GM20000 (cell line): ENCODE data around the gene RNF225.
A peak's percentile ranks its signal among the peaks of the same experiment; 100 is the strongest.

ENCODE experiments used
- DNase-seq: peaks from one replicate; pipeline ENCODE4 v3.0.0; 2012; ENCODE audit warnings: low spot score
- TF ChIP-seq, protein P1 (sequence below): IDR thresholded peaks from 2 replicates; pipeline ENCODE4 v1.5.1; 2012; ENCODE audit warnings: mild to moderate bottlenecking, control low read depth; ENCODE audit errors: extremely low read depth, missing control alignments

RNF225 gene

DNA sequence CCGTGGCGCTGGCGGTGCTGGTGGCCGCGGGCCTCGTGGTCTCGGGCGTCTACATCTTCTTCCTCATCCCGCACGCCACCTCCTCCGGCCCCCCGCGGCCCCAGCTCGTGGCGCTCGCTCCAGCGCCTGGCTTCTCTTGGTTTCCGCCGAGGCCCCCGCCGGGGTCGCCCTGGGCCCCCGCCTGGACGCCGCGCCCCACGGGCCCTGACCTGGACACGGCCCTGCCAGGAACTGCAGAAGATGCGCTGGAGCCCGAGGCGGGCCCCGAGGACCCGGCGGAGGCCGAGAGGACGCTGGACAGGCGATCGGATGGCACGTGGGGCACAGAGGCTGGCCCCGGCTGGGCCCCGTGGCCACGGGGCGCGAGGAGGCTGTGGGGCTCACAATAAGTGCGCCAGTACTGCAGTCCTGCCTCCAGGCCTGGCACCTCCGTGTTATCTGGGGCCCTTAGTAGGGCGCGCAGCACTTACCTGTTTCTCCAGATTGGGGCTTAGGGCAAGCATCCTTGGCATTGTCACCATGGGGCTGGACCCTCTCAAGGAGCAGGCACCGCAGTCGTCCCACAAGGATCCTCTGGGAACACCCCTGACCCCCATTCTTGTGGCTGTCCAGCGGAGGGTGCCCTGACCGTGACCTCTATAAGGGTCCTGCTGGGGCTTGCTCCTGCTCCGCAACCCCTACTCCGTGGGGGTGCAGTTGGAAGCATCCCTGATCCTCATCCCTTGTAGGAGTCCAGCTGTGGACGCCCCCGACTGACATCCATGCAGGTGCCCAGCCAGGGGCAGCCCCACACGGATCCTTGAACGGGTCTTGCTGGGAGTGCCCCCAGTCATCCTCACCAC, 1.5 kb downstream of the RNF225 start:
- DNase-seq, result peak; percentile 18
- TF ChIP-seq, protein P1, sequence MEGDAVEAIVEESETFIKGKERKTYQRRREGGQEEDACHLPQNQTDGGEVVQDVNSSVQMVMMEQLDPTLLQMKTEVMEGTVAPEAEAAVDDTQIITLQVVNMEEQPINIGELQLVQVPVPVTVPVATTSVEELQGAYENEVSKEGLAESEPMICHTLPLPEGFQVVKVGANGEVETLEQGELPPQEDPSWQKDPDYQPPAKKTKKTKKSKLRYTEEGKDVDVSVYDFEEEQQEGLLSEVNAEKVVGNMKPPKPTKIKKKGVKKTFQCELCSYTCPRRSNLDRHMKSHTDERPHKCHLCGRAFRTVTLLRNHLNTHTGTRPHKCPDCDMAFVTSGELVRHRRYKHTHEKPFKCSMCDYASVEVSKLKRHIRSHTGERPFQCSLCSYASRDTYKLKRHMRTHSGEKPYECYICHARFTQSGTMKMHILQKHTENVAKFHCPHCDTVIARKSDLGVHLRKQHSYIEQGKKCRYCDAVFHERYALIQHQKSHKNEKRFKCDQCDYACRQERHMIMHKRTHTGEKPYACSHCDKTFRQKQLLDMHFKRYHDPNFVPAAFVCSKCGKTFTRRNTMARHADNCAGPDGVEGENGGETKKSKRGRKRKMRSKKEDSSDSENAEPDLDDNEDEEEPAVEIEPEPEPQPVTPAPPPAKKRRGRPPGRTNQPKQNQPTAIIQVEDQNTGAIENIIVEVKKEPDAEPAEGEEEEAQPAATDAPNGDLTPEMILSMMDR, result no peak

DNA sequence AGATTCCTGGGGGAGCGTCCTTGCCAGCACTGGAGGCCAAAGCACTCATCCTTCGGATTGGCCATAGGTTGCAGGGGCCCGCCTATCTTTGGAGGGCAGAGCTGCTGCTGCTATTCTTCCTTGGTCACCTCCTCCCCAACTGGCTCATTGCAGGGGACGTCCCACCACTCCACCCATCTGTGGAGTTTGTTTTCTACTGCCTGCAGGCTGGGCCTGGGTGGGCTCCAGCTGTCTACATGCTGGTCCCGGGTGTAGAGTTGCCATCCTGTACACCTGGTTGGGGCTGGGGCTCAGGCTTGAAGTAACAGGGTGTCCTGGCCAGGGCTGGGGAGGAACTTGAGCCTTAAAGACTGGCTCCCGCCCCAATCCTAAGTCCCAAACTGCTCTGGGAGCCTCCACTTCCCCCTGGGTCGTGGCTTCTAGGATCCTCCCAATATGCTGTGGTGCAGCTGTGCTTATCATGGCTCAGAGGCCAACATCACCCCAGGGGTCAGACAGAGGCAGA, 2.1 kb downstream of the RNF225 start:
- peak; percentile 23 for DNase-seq
- TF ChIP-seq, protein P1, result no peak

DNA sequence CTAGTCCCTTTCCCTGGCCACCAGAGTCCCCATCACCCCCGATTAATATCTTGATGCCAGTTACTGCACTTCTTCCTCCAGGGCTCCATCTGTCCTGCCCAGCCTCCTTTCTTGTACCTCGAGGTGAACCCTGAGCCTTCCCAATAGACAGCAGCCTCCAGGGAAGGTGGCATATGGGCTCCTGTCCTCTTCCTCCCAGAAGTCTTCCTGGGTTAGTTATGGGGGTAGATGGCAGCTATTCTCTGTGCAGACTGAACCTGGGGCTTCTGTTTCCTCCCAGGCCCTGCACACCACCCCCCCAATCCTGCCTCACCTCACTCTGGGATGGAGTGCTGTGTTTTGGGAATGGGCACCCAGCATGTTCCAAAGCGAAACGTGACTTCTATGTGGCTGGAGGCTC, 2.6 kb downstream of the RNF225 start:
- TF ChIP-seq, protein P1, result no peak
- no peak for DNase-seq

DNA sequence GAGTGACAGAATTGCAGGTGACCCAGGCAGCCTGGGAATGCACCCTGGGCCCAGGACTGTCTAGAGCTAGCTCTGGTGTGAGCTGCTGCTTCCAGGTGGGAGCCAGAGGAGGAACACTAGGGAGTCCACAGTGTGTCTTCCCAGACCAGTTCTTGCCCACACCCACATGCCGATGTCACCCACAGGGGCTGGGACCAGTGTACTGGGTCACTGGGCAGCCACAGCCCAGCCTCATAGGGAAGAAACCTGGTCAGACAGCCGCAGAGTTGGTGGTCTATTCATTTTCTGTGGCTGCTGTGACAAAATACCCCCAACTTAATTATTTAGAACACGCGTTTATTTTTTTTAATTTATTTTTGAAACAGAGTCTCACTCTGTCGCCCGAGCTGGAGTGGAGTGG, 3.1 kb downstream of the RNF225 start:
- DNase-seq, result no peak
- TF ChIP-seq, protein P1, result no peak

DNA sequence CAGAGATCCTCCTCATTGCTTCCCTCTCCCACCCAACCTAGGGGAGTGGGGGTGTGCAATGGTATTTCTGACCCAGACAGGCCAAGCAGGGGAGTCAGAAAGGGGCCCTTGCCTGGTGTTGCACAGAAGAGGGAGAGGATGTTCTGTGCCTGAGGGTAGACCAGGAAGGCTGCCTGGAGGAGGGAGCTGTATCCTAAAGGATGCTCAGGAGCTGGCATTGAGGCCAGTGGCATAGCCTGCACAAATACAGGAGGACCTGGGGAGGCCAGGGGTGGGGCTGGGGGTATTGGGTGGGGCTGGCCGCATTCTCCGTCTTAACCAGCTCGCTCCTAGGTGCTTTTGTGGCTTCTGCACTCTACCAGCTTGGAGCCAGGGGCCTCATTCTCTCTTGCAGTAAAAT, 4.4 kb downstream of the RNF225 start:
- no peak for DNase-seq
- TF ChIP-seq, protein P1, result no peak

DNA sequence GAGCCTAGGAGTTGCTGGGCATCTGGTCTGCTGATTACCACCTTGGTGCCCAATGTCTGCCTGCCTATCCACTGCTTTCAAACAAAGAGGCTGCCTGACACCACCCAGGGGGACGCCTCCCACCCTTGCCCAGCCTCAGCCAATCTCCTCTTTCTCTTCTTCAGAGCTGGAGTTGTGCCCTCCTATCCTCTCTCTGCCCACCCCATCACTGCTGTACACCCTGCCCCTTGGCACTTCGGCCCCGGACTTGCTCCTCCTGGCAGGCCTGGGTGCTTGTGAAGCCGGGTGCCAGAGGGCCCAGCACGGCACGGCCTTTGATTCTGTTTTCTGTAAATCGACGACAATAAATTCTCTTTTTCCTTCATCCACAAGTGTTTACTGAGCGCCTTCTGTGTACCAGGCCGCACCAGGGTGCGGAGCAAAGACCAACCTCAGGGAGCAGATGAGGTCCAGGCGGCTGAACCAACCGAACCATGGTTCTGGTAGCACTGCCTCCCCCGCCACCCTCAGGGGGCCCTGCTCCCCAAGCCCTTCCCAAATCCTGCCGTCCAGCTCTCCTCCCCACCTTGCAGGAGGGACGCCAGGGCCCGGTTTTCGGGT, 5.0 kb downstream of the RNF225 start:
- DNase-seq, result no peak
- TF ChIP-seq, protein P1, result no peak
